Medulla oblongata (tissue), 1 donor: ENCODE results near the gene FMN1.
A peak's percentile ranks its signal among the peaks of the same experiment; 100 is the strongest.

Experiments used
- DNase-seq: peaks from one replicate; pipeline ENCODE4 v3.0.0-alpha.2; 2015; ENCODE audit errors: extremely low spot score

Gene FMN1

GRCh38 chr15:32729700-32730395 is 464.7 kb downstream of the FMN1 start:
- DNase-seq: no peak

GRCh38 chr15:32723171-32723948 is 471.2 kb downstream of the FMN1 start:
- DNase-seq: no peak

GRCh38 chr15:32722136-32722535 is 472.4 kb downstream of the FMN1 start:
- no peak for DNase-seq

GRCh38 chr15:32721596-32721995 is 472.9 kb downstream of the FMN1 start:
- no peak for DNase-seq

DNA sequence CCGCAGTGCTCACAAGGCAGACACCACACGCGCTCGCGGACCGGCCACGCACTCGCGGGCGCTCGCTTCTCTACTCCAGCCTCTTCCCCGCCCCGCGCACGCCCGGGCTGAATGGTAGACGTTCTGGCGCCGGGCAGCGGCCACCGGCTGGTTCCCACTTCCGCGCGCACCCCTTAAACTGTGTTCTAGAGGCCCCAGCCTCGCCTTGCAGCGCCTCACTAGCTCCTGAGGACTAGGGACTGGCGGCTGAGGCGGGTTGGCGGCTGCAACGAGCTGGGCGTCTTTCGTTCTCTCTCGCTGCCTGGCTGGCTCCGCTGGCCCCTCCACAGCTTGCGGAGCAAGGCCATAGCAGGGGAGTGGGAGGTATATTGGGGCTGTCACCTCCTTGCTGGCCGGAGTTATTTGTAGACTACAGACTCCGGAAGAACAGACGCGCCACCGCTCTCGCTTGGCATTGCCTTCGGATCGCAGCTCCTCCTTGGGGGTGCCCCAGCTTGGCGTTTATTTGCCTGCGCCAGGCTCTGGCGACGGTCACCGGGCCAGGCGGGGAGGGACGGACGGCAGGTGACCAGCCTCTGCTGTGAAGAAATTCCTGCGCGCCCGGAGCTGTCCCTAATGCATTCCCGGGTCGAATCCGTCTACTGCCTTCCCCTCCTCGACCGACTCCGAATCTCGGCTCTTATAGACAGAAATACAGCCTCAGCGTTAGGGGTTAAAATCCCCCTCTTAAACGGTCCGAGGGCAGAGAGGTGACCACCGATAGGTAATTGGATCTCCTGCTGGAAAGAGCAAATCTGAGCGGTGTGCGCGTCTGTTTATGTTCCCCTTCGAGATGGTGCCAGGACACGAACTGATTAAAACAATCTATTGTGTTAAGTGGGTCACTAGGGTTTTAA is 475.4 kb downstream of the FMN1 start:
- no peak for DNase-seq

GRCh38 chr15:32718227-32718820 is 476.2 kb downstream of the FMN1 start:
- DNase-seq: no peak

DNA sequence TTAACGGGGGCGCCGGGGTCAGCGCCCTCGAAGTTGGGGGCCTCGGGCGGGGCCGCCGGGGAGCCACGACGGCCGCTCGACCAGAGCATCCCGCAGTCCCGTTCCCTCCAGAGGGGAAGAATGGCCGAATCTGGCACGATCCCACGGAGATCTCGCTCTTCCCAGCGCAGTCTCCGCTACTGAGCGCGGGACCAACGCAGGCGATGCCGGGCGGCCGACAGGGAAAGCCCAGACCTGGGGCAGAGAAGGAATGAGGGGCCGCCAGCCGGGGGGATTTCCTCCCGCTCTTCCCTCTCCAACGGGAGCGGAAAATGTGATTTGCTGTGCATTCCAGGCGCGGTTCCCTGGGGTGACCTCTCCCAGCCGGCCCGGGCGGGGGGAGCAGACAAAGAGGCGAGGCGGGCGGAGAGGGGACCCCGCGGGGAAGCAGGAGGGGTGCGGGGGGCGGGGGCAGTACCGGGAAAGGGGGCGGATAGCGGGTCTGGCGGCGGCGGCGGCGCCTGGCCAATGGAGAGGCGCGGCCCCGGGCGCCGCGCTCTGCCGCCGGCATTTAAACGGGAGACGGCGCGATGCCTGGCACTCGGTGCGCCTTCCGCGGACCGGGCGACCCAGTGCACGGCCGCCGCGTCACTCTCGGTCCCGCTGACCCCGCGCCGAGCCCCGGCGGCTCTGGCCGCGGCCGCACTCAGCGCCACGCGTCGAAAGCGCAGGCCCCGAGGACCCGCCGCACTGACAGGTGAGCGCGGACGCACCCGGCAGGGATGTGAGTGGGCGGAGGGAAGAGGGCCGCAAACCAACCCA is 476.9 kb downstream of the FMN1 start, which contains the start of gene GREM1:
Gene GREM1 (plus strand): TSS at position 579 of the 801 bp plus-strand sequence. CDS start 12,687 bp downstream, outside the sequence.
- peak; percentile 38 for DNase-seq

- peak; percentile 36 for DNase-seq
Observed at GRCh38 chr15:32716915-32717425, 477.5 kb downstream of the FMN1 start.

DNA sequence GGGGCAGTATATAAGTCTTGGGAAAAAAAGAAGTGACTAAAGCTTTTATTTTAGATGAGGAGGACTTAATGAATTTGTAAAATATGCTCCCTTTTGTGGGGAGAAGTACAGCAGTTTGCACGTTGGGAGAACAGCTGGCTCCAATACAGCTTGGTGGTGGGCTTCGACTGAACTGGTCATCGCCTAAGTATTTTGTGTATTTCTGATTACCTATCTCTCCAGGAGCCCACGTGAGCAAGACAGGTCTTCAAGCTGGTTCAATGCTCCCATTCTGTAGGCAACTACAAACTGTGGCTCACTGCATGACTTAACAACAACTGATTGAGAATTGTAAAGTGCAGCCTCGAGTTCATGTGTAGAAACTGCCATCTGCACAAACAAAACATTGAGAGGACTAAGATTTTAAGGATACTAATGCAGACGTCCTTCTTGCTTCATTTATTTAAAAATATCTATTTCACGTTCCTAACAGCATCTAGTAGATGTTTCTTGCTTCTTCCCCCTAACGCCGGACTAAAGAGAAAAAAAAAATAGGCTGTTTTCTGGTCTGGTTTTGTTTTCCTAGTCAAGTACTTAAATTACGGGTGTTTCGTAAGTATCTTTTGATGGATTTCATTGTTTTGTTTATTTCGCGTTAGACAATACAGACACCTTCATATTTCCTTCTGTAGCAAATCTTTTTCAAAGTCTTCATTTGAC is 478.1 kb downstream of the FMN1 start:
- no peak for DNase-seq
